Cerebellar nuclear complex (tissue), 1 donor: ENCODE results near the gene NLRP3.
"Not testable (repeated sequence)": the region's sequence is repeated elsewhere in the genome, so short reads cannot be mapped to it uniquely, and the experiment has no call there.

Experiments
- DNase-seq, 2 experiments: peaks; one replicate each; lab custom pipeline; 2025; lab: John Stamatoyannopoulos, UW

Gene NLRP3

DNA sequence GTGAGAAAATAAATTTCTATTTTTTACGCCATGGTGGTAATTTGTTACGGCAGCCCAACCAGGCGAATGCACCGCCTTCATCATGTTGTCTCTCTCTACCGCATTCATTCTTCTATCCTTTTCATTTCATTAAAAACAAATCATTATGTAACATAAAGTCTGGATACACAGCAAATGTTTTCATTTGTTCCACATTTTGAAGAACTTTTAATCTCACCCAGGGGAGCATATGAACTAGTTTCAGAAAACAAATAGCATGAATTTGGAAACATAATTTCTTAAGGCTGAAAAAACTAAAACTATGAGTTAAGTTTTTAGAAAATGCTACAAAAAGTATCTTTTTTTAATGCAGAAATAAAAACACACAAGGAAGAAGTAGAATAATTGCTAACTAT, 53.2 kb downstream of the NLRP3 start:
- no peak for DNase-seq

DNA sequence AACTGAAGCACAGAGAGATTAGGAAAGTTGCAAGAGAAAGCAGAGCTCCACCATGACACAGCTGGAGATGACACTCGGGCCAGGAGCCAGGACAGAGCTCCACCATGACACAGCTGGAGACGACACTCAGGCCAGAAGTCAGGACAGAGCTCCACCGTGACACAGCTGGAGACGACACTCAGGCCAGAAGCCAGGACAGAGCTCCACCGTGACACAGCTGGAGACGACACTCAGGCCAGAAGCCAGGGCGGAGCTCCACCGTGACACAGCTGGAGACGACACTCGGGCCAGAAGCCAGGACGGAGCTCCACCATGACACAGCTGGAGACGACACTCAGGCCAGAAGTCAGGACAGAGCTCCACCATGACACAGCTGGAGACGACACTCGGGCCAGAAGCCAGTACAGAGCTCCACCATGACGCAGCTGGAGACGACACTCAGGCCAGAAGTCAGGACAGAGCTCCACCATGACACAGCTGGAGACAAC, 55.0 kb downstream of the NLRP3 start:
- not testable (repeated sequence) for DNase-seq

DNA sequence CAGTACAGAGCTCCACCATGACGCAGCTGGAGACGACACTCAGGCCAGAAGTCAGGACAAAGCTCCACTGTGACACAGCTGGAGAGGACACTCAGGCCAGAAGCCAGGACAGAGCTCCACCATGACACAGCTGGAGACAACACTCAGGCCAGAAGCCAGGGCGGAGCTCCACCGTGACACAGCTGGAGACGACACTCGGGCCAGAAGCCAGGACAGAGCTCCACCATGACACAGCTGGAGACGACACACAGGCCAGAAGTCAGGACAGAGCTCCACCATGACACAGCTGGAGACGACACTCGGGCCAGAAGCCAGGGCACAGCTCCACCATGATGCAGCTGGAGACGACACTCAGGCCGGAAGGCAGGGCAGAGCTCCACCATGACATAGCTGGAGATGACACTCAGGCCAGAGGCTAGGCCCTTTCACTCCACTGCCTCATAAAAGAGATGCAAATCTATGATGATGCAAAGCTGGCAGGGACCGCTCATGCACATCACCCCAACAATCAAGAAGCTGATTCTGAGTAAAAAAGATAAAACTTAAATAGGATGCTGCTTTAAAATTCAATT, 55.6 kb downstream of the NLRP3 start:
- no peak for DNase-seq

DNA sequence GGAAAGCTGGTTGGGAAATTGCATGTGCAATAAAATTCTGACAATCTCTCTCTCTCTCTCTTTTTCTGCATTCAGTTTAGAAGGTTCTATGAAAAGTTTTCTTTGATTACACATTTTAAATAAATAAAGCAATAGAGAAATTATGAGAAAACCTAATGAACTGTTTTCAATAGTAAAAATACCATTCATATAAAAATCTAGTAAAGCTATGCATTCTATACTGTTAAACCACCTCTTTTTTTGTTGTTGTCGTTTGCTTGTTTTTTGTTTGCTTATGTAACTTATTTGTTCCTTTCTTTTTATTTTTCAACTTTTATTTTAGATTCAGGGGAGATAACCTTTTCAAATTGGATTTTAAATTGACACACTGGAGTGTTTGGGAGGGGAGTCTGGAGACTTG, 56.1 kb downstream of the NLRP3 start:
- DNase-seq, result no peak

DNA sequence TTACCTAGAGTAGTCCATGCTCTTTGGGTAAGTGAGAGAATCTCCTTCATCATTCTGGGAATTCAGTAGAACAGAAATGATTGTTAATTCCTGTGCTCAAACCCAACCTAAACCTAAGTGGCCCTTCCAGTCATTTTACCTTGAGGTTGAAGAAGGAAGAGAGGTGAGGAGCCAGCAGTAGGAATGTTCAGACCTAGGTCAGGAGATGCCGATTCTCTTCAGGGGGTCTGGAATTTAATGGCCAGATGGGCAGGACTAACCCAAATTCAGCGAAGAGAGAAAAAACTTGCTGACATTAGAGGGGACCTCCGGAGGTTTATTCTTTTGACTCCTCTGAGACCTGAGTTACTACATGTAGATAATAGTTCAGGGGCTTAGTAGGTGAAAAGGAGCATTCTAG, 58.4 kb downstream of the NLRP3 start:
- no peak for DNase-seq

DNA sequence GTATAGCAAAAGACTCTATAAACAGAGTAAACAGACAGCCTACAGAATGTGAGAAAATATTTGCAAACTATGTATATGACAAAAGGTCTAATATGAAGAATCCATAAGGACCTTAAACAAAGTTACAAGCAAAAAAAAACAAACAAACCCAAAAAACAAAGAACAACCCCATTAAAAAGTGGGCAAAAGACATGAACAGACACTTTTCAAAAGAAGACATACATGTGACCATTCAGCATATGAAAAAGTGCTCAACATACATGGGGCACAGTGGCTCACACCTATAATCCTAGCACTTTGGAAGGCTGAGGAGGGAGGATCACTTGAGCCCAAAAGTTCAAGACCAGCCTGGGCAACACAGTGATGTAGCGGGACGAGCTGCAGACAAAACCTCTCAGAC, 59.8 kb downstream of the NLRP3 start:
- DNase-seq, result no peak

DNA sequence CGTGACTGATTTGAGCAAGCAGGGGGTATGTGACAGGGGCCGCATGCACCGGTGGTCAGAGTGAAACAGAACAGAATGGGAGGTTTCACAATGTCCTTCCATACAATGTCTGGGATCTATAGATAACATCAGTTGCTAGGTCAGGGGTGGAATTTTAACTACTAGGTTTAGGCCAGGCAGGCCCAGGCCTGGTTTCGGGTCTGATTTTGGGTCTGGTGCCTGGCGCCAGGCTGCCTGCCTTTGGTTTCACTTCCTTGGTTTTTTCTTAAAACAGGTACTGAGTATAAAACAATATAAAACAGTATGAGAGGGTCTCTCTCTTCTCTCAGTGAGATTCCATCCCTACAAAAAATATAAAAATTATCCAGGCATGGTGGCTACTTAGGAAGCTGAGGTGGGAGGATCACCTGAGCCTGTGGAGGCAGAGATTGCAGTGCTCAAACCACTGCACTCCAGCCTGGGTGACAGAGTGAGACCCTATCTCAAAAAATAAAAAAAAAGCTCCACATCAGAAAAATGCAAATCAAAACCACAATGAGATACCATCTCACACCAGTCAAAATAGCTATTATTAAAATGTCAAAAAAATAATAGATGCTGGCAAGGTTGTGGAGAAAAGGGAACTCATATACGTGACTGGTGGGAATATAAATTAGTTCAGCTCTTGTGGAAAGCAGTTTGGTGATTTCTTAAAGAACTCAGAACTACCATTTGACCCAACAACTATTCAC, 60.5 kb downstream of the NLRP3 start:
- not testable (repeated sequence) for DNase-seq

DNA sequence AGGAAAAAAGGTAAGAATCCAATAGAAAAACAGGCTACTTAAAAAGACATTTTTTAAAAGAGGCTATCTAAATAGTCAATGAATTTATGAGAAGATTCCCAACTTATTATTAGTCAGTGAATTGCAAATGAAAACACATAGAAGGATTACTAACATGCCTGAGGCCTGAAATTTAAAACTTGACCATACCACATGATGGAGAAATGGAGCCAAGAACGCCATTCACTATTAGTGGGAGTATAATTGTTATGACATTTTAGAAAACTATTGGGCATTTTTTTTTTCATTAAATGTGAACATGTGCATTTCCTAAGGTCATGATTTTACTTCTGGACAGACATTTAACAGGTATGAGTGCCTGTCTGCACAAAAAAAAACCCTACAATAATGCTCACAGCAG, 66.8 kb downstream of the NLRP3 start:
- DNase-seq, result no peak

DNA sequence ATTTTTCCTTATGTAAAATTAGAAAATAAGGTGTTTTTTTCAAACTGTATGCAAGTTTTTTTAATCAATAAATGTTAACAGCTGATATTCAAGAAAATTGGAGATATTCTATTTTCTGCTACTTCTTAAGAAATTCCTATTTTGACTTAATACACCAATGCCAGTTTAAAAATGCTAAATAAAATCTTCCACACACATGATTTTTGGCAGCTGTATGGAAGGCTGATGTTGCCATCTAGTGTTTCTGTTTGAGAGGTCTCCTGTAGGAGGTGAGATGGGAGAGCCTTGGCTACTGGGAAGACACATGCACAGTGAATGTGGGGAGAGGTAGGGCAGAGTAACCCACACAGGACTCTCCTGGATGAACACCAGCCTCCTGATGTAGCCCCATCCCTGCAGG, 71.1 kb downstream of the NLRP3 start:
- DNase-seq, result no peak

DNA sequence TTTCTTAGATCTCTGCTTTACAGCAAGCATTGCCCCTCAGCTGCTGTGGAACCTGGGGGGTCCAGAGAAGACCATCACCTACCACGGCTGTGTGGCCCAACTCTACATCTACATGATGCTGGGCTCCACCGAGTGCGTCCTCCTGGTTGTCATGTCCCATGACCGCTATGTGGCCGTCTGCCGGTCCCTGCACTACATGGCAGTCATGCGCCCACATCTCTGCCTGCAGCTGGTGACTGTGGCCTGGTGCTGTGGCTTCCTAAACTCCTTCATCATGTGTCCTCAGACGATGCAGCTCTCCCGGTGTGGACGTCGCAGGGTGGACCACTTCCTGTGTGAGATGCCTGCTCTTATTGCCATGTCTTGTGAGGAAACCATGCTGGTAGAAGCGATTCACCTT, 75.4 kb downstream of the NLRP3 start:
- no peak for DNase-seq

DNA sequence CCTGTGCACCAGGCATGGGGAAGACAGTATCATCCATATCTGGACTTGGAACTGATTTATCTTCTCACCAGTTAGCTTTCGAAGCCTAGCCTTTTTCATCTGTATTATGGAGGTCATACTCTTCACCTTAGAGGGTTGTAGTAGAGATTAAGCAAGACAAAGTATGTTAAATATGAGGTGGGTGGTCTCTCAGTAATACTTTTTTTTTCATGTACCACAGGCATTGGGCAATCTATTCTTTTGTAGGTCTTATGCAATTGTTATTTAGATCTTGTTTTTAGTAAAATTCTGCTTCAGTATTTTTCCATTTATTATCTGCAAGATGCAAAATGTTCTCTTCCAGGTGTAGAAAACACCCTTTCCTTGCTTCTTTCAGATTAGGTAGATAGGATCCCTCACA, 77.1 kb downstream of the NLRP3 start:
- DNase-seq, result no peak

DNA sequence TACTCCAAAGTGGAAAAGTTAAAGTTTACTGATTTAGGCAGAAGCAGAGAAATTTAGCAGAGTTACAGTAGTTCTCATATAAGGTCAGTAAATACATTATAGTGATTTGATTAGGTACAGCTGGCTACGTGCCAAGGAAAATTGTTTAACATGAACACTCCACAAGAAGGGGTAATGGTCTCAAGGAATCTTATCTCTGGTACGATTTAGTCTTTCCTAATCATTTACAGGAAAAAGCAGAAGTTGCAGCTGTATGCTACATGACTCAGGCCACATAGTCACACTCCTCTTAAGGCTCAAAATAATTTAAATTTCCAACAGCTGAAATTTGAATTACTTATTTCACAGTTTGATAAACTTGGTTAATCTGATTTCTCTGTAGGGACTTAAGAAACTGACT, 78.8 kb downstream of the NLRP3 start:
- DNase-seq, result no peak

DNA sequence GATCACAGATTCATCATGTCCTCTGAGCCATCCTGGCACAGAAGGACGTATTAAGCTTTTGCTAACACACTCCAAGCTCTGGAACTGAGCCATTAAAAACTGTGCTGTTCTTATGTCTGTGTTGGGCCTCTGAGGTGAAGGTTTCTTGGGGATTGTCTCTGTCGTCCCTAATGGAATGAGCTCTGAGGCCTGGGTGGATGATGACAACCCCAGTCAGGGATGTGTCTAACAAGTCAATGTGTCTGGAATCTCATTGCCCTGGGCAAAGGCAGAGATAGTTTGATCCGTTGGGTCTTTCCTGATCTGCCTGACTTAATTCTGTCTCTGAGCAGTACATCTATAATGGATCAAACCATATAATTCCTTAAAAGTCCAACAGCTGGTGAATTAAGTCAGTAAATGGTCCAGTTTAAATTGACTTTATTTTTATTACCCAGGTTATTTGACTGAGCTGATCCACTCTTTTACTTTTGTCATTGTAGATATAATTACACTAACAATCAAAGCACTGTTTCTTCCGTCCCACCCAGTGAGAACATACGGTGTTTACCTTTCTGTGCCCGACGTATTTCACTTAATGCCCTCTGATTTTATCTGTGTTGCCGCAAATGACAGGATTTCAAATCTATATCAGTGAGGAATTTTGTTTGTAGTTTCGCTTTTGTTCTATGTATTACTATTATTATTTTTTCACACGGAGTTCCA, 80.8 kb downstream of the NLRP3 start:
- no peak for DNase-seq
